GM04504 (cell line): Measurements from ENCODE around the gene TRAF3IP3.

Experiments
- DNase-seq: peaks from one replicate; pipeline ENCODE4 v3.0.0-alpha.2; 2012; ENCODE audit warnings: low read depth

Gene TRAF3IP3

DNA sequence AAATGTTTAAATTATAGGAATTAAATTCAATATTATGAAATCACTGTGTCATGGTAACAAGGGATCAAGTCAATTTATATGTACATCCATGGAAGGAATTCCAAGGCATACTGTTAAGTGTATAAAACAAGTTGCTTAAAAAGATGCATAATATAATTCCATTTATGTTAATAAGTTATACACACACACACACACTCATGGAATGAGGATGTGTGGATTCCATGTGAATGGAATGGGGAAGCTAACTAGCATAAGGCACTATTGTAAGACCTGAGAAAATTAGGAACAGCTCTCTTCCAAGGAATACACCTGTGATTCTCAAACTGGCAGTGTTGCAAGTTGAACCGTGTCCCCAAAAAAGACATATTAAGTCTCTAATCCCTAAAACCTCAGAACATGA, 17.6 kb upstream of the TRAF3IP3 start:
- DNase-seq, result no peak

DNA sequence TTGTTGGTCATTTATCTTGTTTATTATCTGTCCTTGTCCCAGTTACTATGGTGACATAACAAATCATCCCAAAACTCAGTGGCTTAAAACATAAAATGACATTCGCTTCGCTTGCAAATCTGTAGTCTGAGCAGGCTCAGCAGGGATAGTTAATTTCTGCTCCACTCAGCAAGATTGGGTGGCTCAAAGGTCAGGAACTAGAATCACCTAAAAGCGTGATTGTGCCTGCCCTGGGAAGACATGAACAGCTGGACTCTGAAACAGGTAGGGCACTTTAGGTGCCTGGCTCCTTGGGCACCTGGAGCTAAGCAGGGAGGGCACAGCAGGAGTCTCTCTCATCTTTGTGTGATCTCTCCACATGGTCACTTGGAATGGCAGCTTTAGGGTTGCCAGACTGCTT, 14.7 kb upstream of the TRAF3IP3 start:
- DNase-seq, result no peak

DNA sequence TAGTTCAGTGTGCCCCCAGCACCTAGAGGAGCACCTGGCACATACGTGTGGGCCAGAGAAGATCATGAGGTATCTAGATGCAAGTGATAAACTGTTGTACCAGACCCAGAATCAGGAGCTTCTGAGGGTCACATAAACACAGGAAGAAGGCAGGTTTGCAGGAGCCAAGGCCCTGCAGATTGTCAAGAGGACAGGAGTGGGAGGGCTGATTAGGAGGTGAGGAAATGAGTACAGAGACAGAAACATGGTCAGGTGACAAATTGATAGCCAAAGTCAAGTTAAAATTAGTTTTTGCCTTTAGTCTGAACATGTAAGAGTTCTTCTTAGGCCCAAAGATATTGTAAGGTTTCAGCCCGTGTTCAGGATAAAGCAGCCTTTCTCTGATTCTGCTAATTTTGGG, 14.0 kb upstream of the TRAF3IP3 start:
- DNase-seq, result no peak

DNA sequence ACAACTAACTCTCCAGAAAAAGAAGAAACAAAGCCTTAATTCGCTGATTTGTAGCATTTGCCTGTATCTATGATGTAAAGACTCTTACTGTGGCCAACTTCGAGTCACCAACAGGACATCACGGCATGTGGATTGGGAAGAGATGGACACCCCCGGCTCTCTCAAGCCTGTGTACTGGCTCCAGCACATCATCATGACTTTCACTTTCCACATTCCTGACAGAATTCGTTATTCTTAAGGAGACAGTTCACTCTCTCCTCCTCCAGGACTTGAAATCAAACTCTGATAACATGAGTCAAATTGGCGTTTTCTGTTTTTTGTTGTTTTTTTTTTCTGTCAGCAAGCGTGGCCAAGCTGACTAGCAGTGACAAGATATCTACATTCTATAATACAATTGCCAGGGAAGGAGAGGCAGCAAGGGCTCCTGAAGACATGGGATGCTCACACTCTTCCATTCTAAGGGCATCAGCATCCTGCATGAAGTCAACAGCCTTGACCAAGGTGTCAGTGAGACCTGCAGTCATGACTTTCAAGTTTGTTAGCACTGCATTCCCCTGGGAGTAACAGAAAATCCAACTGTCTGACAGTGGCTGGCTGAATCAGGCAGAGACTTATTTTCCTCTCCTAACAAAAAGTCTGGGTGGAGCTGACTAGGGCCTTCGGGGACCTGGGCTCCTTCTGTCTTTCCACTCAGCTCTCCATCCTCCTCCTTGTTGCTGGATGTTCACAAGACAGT, 13.3 kb upstream of the TRAF3IP3 start:
- DNase-seq, result no peak

DNA sequence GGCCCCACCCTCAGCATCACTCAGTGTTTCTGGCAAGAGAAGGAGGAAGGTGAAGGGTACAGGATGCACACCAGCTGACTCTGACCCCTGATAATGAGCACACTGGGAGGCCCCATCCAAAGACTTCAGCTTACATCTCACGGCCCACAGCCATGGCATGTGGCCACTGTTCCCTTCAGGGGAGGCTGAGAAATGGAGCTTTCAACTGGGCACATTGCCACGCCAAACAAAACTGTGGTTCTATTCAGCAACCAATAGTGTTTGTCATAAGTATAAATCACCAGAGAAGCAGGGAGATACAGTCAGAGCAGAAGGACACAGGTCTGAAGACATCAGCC, 12.7 kb upstream of the TRAF3IP3 start:
- no peak for DNase-seq

DNA sequence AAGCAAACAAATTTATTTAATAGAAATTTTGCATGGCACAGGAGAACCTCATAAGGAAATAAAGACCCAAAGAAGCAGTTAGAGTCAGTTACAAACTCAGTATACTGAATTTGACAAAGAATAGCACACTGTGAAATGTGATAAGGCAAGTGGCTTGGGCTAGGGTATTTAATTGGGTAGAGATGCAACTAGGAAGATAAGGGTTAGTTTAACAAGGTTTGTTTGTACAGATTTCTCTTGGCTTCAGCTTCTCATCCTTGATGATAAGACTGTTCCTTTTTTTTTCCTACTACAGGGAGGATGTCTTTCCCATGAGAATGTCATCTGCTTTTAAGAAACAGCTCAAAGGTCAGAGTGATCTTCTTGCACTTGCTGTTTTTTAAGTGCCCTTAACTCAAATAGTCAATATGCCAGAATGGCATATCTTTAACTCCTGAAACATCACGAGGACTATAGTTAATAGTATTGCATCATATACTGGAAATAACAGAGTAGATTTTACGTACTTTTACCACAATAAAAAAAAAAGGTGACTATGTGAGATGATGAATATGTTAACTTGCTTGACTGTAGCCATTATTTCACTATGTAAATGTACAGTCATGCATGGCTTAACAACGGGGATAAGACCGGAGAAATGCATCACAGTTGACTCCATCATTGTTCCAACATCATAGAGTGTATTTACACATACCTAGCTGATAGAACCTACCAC, 9.2 kb upstream of the TRAF3IP3 start:
- DNase-seq, result no peak

DNA sequence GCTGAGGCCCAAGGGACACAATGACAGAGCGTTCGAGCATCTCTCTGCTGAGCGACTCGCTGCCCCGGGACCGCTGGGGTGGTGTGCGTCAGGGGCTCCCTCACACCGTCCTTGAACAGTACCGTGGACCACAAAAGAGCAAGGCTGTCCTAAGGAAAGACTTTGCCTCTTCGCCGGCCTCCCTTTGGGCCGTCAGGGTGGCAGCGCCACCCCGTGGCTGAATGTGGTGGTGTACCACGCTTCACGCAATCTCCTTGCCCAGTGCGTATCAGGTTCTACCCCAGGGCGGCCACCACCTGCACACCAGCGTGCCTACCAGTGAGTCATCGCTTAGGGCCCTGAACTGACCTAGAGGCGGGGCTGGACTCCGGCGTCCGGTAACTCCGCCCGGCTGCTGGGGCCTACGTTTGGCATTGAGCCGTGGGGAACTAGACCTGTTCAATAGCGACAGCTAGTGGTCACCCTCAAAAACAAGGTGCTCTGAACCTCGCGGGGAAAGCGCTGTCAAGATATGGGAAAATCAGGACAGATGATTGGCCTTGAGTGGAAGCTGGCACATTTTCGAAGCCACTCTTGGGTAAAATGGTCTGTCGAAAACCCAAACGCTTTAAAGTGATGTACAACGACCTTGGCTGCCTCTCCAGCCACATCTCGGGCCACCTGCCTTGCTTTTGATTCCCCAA, 8.1 kb upstream of the TRAF3IP3 start:
- peak; percentile 54 for DNase-seq

DNA sequence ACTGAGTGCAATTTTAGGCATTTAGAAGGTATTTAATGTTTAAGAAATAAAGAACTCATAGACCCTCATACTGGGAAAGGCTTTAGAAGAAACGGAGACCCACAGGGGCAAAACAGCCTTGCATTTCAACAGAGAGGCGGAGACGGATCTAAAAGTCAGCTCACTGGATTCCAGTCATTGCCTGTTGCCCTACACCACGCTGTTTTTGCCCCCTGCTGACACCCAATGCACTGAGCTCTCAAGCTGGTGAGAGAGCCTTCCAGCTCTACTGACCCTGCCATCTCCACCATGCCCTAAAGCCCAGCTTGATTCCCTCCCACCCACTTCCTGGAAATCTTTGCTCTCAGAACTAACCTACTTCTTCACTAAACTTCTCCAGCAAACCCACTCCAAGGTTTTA, 7.2 kb upstream of the TRAF3IP3 start:
- no peak for DNase-seq

DNA sequence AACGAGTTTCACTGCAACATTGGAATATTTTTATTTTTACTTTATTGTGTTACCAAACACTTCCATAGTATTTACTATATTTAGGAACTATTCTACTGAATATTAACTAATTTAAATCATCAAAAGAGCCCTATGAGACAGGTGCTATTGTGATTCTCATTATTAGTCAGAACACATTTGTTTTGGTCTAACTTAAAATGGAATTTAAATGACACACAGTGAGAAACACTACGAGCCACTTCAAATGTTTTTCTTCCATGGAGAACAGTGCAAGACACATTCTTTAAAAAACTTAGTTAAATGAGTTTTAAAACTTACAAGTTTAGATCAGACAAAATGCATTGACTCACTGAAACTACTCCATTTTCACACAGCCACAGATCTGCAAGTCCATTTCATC, 6.6 kb upstream of the TRAF3IP3 start:
- DNase-seq, result no peak

DNA sequence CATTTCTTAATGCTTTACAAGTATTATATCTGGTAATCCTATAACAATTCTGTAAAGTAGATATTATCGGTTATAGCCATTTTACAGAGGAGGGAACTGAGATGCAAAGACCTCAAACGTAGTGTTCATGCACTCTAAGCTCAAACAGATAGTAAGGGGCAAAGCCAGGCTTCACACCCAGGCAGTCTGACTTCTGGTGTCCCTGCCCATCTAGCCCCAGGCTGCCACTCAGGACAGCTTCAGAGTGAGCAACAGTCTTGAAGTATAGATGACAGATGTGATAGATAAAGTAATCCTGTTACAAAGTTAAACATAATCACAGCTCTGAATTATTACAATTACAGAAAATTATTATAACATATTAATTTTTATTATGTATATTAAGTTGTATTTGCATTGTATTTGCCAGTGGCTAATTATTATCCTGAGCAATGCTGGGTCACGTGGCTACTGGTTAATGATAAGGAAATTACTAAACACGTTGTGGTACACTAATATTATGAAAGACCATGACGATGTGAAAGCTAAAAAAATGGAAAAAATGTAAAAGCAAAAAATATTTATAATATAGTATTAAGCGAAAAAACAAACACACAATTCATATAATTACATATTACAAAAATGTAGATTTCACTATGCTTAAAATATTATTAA, 6.1 kb upstream of the TRAF3IP3 start:
- DNase-seq, result no peak

DNA sequence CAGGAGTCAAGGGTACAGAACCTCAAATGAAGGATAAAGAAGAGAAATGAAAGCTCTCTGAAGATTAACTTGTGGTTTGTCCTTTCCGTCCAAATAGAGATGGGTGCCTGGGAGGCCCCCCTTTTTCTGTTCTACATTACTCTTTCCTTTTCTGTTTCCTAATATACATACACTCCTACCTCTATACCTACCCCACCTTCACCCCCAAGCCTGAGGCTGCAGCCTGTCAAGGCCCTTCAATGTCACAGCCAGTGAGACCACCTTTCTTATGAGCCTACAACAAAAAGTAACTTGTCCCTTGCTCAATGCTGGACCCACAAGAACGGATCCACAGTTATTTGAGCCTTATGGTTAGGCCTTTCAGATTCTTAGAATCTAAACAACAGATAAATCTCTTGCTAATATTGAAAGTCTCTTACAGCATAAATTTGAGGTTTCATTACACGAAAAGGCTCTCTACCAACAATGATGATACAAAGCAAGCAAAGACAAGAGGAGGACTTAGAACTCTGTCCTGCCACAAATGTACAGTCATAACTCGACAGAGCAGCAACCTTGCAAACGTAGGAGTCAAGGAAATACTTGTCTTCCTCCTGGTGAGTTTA, 4.1 kb upstream of the TRAF3IP3 start:
- no peak for DNase-seq

DNA sequence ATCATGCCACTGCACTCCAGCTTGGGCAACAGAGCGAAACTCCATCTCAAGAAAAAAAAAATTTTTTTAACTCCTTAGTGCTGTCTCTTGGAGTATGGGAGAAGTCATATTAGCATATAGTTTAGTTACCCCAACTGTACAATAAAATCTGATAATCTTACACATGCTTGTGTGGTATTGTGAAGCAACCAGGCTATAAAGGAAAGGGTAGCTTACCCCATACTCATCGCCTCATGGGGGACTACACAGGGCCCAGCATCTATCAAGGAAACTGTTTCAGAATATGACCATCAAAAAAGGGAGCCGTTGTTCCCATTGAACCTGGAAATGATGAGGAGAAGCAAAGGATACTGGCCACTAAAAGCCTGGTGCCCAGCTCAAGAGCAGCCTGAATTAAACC, 3.0 kb upstream of the TRAF3IP3 start:
- no peak for DNase-seq

DNA sequence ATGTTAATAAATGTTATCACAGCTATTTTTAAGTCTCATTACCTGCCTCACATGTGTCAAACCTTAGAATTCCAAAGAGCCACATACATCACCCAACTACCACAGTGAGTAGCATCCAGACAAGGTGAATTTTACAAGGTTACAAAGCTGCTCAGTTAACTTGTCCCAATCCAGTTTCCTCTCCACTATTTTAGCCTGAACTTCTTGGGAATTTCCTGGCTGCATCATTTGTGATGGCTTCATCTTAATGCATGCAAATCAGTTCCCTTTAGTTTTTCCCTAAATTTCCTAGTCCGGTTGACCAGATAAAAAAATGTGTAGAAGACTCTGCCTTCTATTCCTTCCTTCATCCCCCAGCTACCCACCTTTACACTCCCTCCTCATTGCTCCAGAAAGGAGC, 597 bp upstream of the TRAF3IP3 start:
- no peak for DNase-seq

DNA sequence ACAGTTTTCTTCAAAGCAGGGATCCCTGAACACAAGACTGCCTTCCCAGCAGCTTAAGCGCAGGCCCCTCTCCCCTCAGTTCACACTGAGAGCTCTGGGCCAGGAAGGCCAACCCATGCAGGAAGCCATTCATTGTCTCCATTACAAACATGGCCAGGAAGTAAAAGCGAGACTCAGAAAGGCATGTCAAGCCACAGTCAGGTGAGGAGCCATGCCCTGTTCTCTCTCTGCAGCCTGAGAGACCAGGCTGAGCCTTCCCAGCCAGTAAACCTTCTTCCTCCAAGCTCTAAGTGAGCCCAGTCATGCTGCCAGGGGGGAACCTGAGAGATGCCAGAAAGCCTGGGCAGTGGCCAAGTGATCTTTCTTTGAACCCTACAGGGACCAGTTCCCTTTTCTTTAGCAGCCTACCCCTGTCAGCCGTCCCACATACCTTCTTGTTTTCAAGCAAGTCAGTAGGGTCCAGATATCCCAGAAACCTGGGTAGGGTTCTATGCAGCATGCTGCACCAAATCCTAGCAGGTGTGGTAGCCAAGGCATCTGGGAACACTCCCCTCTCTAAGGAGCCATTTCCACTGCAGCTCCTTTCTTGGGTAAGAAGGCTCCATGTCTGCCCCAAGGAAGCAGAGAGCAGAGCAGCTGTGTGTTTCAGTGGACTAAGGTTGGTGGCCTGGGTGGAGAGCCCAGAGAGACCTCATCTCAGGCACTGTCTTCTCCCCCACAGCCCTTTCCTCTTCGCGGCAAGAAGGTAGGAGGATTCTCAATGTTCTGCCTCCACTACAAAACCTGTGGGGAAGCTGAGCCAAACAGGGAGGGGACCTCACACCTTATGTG, 977 bp downstream of the TRAF3IP3 start:
- no peak for DNase-seq

DNA sequence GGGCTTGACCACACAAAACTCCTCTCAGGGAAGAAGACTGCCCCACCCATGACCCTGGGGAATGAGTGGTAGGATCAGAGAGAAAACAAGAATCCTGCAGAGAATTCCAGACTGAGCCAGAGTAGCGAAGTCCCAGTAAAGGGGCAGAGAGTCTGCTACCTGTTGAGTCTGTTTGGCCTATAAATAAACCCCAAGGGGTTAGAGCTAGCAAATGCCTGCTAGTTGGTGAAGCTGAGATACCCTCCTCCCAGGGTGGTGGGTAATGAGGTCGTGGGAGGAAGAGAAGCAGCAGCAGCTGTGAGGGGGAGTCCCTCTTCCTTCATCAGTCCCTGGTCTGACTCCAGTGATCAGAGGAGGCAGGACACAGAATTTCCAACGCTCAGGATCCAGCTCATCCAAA, 2.5 kb downstream of the TRAF3IP3 start:
- DNase-seq, result no peak

DNA sequence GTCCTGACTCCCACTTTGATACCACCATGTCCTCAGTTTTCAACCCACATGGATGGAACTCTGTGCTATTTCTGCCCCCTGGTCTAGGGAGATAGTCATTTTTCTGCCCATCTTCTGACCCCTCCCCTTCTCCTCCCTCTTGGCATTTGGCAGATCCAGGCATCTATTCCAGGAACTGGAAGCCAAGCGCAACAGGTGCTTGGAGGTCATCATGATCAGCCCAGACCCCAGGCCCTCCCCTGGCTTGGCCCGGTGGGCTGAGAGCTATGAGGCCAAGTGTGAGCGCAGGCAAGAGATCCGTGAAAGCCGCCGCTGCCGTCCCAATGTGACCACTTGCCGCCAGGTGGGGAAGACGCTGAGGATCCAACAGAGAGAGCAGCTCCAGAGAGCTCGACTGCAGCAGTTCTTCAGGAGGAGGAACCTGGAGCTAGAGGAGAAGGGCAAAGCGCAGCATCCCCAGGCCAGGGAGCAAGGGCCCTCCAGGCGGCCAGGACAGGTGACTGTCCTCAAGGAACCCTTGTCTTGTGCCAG, 4.0 kb downstream of the TRAF3IP3 start:
- no peak for DNase-seq

DNA sequence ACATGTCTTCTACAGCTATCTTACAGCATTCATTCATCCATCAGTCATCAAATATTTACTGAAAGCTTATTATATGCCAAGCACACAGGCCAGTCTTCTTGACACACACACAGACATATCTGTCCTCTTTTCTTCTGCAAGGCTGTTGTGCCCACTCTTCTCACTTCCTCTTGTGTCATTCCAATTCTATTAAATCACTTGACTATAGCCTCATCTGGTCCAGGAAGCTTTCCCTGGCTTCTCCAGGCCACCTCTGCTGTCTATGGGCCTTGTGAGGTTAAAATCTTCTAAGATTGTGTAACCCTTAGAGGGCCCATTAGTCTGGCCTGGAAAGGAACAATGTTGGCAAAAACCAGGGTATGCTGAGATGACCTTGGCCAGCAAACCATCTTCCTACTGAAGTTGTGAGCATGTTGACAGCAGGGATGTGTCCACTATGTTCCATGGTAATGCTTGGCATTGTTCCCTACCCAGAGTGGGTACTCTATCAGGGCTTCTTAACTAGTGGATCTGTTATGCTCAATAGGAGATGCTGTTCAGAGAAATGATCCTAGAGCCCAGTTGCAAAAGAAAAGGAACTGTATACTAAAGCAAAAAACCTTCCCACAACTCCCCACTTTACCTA, 5.3 kb downstream of the TRAF3IP3 start:
- DNase-seq, result no peak

DNA sequence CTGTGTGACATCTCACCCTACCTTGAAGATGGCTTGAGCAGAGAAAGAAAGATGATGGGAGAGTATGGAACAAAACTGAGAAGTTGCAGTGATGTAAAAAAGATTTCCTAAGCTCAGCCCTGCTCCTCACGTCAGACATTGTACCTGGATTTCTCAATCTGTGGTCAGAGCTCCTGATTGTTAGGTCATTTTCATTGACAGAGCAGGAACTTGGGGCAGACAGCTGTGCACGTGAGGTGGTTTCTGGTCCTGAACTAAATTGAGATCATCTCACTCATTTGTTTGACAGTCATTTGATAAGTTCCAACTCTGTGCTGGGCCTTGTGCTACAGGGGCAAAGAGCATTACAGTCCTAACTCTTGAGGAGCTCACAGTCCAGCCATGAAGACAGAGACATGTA, 10.2 kb downstream of the TRAF3IP3 start:
- DNase-seq, result no peak

DNA sequence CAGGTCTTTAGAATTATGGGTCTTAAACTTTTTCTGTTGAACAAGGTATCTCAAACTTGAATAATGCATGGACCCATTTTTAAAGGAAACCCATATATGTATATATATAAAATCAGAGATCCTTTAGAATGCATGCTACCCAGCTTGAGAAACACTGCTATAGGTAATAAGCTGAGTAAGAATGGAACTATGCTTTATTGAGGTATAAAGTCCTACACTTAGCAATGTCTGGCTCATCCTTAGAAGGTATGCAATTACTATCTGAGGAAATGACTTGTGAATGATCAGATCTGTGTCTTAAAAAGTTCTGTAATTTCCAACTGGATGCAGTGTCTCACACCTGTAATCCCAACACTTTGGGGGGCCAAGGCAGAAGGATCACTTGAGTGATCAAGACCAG, 11.2 kb downstream of the TRAF3IP3 start:
- no peak for DNase-seq

DNA sequence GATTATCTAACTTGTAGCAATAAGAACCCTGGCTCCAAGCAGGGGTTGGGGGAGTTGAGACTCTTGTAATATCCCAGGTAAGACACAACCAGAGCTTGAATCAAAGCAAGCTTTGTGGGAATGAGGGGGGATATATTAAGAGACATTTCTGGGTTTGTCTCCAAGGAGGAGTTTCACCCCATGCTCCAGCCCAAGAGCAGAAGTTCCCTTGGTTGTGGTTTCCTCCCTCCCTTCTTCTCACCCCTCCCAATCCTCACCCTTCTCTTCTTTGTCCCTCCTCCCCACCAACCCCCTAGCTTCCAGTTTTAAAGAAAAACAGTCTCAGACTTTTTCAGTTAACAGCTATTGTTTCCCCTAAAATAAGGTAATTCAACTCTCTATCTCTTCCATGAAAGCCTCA, 11.9 kb downstream of the TRAF3IP3 start:
- DNase-seq, result no peak

DNA sequence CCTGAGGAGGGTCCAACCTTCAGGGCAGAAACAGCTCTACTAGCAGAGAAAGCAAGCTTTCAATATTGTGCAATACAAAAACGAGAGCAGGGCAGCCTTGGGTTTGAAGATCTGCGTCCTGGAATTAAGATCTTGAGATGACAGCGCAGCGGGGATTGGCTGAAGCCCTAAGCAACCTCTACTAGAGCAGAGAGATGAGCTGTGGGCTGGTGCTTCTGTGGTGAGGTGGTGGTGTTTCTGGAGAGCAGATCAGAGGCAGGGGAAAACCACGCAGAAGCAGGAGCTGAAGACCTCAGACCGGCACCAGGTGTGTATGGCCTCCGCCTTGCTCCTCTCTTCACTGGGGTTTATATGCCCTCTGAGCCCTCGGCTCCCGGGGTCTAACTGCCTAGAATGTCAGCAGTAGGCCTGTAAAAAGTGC, 12.5 kb downstream of the TRAF3IP3 start:
- DNase-seq, result no peak
